GM21381 (cell line): ENCODE data around the gene NPHP4.

Experiments
- ATAC-seq: cut with Tn5 transposase; IDR thresholded peaks from one replicate; pipeline ENCODE4 v1.9.1; 2021; ENCODE audit warnings: mild to moderate bottlenecking, moderate library complexity; ENCODE audit not compliant: unreplicated experiment

NPHP4 gene

GRCh38 chr1:5992026-5992813 lies at the start of gene NPHP4:
Gene NPHP4, minus strand, starts transcription at chr1:5992425. Its CDS starts 6,136 bp downstream, at chr1:5986289.
- ATAC-seq: peak; percentile 86

- no peak for ATAC-seq
These were observed 49.3 kb upstream of the NPHP4 start for GRCh38 chr1:6041432-6042062.

DNA sequence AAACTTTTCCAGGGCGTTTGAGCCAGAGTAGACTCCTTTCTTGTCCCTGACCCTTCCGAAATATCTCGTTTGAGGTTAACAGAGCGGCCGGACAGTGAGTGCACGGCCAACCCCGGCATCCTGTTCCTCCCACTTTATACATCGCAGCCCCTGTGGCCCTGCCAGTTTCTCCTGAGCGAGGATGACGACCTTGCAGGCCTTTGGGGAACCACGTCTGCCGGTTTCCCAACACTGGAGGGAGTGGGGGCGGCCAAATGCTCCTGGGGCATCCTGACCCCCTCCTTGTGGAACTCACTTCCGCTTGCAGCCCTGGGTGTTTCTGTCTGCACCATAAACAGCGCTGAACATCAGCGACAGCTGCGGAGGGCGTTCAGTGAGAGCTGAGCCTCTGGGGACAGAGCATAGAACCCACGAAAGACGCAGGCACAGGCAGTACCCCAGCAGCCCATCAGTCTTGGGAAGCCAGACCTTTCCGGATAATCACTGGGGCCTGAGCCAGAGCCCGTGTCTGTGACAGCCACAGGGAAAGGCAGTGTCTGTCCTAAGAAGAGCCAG lies 48.7 kb upstream of the NPHP4 start:
- no peak for ATAC-seq

DNA sequence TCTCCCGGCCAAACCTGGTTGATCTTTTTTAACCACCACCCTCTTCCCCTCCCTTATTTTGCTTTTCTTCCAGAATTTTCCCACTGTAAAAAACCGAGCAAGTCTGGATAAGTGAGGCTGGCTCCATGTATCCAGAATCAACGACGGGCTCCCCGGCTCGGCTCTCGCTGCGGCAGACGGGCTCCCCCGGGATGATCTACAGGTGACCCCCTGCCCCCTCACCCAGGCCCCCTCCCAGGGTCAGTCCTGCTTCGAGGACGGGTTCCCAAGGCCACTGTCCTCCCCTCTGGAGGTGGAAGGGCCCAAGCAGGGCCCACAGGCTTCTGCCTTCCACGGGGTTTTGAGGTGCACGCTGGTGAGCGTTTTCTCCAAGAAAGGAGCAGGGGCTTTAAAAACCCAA lies 48.2 kb upstream of the NPHP4 start:
- no peak for ATAC-seq

DNA sequence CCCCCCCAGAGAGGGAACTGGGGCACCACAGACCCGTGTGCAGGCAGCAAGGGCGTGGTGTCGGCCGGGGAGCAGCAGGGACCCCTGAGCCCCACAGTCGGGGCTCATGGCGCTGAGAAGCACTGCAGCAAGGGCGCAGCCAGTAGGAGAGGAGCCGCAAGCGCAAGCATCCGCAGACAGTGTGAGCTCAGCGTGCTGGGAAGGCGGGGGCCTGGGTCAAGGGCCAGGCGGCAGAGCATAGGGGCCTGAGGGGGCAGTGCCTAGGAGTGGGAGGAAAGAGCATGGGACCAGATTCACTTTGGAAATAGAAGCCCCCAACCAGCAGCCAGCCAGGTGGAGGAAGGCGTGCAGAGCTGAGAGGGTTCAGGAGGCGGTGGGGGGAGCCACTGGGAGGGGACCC lies 46.8 kb upstream of the NPHP4 start:
- ATAC-seq: no peak

DNA sequence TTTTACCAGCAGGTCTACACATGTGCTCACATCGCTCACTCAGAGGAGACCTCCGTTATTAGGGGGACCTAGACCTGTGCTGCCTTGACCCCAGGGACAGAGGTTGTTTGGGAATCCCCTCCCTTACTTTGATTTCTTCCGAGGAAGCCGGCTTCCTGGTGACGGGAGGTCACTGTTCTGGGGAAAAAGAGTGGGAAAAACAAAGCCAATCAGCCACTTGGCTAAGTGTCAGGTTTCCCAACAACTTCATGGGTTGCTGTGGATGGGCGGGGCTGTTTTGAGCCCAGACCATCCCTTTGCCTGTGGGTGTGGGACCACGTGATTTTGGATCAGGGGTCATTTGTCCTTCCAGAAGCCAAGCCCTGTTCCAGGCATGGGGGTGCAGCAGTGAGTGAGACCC lies 46.4 kb upstream of the NPHP4 start:
- ATAC-seq: no peak

DNA sequence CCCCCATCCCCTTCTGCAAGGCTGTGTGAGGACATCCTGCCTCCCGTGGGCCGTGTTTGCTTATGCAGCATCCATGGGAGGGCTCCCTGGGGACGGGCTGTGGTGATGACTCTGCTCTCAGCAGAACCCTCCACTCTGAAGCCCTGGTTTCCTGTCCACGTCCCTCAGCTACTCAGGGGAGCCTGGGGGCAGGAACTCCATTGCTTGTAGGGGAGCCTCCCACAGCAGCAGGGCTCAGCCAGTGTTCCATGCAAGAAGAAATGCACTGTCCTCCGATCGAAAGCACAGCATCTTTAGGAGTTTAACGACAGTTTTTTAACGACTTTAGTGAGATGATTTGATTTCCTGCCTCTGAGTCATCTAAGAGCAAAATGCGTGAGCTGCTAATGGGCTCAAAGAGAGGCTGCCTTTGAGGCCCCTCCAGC lies 45.1 kb upstream of the NPHP4 start:
- peak; percentile 80 for ATAC-seq

DNA sequence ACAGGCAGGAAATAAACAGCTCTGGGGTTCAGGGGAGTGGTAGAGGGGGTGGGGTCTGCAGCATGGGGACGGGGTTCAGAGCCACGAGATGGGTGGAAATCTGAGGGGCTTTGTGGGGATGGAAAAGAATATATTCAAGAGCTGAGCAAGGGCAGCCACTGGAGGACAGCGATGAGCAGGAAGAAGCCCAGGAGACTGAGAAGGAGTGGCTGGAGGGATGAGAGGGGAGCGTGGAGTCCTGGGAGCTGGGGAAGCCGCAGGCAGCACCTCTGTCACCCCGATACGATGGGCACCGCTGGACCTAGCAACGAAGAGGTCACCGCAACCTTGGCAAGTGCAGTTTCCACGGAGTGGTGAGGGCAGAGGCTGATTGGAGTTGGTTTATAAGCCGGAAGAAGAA lies 43.5 kb upstream of the NPHP4 start:
- no peak for ATAC-seq

DNA sequence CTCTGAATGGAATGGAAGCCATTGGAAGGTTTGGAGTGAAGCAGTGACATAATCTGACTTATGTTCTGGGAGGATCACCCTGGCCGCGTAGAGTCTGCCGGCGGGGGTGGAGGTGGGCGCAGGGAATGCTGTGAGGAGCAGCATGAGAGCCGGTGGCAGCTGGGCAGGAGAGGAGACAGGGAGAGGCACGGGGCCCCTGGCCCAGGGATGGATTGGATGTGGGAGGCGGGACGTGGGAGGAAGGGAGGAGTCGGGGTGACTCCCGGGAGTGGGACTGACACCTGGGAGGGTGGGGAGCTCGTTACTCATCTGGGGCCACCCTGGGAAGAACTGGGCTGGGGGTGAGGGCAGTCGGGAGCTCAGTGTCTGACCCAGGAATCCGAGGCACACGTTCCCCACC lies 43.1 kb upstream of the NPHP4 start:
- no peak for ATAC-seq

- no peak for ATAC-seq
These were observed 42.5 kb upstream of the NPHP4 start for GRCh38 chr1:6034750-6035096.

DNA sequence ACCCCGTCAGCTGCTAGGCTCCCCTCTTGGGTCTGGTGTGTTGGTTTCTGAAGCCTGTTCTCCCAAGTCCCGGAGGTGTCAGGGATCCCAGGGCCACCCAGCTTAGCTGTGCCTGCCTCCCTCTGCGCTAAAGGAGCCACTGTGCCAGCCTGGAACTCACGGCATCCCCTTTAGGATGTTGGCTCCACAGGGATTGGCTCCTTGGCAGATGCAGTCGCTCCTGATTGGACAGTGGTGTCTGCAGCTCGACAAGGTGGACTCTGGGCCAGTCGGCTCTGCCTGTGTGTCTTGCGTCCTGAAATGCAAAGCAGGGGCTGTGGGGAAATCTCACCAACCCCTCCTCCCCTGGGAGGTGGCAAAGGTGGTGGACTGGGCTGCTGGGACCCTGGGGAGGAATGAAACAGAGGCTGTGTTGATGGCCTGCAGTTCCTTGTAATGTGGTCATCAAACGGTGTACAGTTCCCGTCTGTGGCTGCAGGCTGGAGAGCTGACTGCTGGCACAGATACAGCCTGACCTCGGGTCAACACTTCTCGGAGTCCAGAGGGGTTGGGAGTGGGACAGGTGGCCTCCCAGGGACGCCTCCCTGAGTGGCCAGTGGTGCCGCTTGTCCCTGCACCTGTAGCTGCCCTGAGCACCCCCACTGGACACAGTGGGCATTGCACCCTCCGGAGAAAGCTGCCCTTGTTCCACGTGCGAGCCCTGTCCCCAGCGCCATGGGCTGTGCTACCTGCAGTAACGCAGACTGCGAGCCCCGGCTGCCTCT lies 41.9 kb upstream of the NPHP4 start:
- no peak for ATAC-seq

- ATAC-seq: no peak
These were observed 40.9 kb upstream of the NPHP4 start for GRCh38 chr1:6033124-6033523.

- no peak for ATAC-seq
These were observed 38.5 kb upstream of the NPHP4 start for GRCh38 chr1:6030547-6031261.

GRCh38 chr1:6030132-6030531 lies 37.9 kb upstream of the NPHP4 start:
- no peak for ATAC-seq

DNA sequence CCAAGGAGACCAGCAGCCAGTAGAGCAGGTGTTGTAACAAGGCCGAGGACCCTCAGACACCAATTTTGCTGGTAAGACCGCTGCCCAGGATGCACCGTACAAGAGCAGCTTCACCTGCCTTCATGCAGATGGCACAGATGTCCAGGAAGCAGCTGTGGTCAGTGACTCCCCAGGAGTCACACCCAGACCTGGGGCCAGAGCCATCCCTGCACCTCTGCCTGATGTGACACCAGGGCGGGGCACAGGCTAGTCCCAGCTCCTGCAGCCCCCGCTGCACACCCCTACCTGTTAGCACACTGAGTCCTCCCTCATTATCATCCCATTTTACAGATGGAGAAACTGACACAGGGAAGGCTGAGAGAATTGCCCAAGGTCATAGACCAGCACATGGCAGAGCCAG lies 37.1 kb upstream of the NPHP4 start:
- ATAC-seq: no peak

DNA sequence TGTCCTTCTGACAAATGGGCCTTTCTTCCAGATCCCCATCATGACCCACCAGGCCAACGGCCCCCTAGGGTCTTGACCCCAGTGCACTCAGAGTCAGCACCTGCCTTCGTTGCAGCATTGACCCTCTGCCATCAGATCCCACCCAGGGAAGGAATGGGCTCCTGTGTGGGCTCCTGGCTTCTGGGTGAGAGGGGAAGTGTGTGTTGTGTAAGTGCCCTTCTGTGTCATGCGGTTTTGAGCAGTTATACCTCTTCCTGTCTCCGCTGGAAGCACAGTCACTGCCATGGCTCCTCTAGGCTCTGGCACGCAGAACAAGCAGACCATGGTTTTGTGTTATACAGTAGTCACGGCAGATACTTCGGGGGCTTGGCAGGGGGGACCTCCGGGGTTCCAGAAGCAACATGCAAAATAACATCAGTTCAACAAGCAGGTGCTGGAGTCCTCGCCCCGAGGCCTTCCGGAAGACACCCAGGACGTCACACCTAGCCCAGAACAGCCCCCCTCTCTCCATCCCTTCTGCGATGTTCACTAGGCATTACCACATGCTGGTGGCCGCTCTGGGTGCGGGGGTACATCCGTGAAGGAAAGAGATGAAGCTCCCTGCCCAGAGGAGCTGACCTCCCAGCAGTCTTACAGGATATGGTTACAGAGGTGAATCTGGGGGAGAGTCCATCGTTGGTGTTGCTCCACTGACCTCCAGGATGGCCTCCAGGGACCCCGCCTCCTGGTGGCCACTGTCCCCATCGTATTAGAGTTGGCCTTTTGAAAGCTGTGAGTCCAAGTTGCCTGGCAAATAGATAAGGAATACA lies 36.0 kb upstream of the NPHP4 start:
- ATAC-seq: no peak

GRCh38 chr1:6027591-6027990 lies 35.4 kb upstream of the NPHP4 start:
- ATAC-seq: no peak

- ATAC-seq: peak; percentile 84
These were observed 34.0 kb upstream of the NPHP4 start for GRCh38 chr1:6026095-6026809.

DNA sequence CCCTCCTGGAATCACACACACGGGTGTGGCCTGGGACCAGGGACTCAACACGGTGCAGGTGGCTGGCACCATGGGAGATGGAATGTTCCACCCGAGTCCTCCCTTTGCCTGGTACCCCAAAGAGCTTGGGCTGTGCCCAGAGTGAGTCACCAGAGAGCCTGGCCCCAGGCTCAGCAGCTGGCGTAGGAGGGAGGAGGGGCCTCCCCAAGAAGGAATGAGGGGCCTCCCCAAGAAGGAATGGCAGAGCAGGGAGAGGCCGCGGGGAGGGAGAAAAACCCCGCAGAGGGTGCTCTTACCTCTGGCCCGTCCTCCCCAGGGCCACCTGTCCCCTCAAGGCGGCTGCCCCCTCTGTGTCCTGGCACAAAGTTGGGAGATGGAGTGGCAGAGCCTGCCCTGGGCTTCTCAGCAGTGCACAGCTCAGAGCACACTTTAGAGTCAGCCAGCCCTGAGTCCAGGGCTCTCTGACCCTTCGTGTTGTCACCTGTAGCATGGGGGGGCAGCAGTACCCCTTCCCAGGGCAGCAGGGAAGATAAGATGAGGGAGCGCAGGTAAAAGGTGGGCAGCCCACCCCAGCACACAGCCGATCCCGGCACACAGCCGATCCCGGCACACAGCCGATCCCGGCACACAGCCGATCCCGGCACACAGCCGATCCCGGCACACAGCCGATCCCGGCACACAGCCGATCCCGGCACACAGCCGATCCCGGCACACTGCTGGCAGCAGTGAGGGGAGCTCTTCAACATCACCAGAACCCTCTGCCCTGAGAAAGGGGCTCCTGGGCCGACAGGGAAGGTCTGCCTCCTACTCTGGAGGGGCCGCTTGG lies 33.3 kb upstream of the NPHP4 start:
- ATAC-seq: no peak
